GM21619 (cell line): ENCODE results near the gene NR2C2AP.
"Not testable (repeated sequence)": the region's sequence is repeated elsewhere in the genome, so short reads cannot be mapped to it uniquely, and the experiment has no call there.

Source experiments
- ATAC-seq: cut with Tn5 transposase; IDR thresholded peaks from one replicate; pipeline ENCODE4 v1.9.1; 2021; ENCODE audit not compliant: unreplicated experiment

NR2C2AP gene

DNA sequence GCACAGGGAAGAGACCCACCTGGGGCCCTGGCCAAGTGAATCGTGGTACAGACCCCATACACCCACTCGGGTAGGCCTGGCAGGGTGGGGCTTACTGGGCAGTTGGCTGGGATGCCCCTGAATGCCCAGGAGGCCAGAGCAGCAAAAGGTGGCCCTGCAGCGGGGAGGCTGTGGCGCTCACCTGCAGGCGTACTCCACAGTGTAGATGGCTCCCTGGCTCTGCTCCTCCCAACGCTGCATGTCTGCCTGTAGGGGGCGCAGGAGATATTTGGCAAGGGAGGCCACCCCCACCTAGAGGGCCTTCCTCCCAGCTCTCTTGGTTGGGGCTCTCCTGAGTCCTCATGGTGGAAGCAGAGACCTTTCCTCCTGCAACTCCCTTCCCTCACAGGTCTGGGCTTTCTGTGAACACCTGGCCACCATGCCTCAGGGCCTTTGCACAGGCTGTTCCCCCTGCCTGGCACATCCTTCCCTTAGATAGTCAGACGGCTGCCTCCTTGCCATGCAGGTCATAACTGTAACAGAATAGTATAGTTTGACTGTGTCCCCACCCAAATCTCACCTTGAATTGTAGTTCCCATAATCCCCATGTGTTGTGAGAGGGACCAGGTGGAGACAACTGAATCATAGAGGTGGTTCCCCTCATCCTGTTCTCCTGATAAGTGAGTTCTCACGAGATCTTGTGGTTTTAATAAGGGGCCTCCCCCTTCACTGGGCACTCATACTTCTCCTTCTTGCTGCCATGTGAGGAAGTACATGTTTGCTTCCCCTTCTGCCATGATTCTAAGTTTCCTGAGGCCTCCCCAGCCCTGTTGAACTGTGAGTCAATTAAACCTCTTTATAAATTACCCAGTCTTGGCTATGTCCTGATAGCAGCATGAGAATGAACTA lies 17.1 kb downstream of the NR2C2AP start:
- no peak for ATAC-seq

DNA sequence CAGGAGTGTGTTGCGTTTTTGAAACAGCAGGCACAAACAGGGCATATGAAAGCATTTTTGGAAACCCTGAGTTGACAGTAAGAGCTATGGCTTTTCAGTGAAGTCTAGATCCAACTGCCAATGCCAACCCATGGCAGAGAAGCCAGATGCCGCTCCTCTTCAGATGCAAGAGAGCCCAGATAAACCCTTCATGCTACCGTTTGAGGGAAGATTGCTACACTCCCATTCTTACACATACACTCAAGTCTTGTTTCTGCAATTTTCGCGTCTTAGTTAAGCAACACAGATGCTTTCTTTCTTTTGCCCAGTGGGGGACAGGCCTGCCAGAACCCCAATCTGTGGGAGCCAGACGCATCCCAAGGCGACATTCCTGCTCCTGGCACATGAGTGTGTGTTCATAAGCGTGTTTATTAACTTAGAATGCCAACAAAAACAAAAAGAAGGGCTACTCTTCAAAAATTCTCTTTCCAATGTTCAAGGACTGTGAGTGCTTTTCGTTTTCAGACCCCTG lies 21.7 kb downstream of the NR2C2AP start:
- ATAC-seq = no peak

DNA sequence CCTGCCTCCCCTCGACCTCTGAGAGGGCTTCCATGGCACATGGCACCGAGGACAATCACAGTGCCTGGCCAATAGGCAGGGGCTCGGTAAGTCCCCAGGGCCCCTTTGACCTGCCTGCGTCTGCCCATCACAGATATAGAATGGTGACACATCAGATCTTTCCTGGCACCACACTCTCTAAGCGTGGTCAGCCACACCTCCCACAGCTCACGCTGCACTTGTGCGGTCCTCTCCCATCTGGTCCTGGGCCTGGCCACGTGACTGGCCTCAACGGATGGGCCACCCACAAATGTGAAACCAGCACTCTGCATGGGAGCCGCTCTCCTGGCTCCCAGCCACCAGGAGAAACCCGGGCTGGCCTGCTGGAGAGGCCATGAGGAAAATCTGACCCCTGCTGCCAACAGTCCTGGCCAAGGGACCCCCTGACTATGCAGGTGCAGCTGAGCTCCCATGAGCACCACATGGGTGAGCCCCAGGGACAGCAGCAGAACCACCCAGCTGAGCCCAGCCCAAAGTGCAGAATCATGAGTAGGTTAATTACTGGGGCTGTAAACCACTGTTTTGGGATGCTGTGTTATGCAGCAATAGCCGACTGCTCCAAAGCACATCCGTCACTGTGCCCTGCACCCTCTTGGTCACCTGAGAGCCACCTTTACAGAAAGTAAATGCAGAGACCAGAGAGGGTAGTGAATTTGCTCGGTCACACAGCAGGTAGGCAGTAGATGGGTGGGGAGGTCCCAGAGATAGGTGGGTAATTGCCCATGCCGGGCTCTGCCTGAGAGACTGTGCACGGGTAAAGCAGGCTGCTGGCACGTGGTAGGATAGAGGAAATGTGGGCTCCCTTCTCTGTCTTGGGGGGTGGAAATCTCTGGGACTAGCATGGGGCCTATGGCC lies 23.4 kb downstream of the NR2C2AP start:
- ATAC-seq = no peak

DNA sequence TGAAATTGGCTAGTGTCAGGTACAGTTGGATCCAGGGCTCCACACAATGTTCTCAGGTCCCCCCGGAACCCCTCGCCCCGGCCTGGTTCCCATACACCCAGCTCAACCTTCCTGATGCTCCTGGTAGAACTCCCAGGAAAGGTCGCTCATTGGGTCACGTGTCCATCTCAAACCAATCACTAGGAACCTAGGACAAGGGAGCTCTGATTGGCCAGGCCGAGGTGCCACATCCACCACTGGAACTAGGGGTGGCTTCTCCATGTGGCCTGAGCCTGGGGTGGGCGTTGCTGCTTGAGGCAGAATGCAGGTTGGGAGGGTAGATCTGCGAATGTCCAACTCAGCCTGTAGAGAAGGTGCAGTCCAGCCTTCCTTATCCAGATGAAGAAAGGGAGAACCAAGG lies 26.3 kb downstream of the NR2C2AP start:
- no peak for ATAC-seq

DNA sequence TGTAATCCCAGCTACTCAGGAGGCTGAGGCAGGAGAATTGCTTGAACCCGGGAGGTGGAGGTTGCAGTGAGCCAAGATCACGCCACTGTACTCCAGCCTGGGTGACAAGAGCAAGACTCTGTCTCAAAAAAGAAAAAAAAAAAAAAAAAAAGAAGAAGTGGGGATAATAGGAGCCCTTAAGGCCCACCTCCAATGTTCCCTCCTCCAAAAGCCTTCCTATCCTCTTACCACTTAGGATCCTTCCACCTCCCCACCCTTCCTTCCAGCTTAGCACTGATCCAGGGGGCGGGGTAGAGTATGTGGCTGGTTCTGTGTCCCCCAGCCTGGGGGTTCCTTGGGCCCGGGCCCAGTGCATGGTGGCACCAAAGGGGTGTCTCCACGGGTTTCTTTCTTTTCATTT lies 30.0 kb downstream of the NR2C2AP start:
- ATAC-seq = not testable (repeated sequence)

DNA sequence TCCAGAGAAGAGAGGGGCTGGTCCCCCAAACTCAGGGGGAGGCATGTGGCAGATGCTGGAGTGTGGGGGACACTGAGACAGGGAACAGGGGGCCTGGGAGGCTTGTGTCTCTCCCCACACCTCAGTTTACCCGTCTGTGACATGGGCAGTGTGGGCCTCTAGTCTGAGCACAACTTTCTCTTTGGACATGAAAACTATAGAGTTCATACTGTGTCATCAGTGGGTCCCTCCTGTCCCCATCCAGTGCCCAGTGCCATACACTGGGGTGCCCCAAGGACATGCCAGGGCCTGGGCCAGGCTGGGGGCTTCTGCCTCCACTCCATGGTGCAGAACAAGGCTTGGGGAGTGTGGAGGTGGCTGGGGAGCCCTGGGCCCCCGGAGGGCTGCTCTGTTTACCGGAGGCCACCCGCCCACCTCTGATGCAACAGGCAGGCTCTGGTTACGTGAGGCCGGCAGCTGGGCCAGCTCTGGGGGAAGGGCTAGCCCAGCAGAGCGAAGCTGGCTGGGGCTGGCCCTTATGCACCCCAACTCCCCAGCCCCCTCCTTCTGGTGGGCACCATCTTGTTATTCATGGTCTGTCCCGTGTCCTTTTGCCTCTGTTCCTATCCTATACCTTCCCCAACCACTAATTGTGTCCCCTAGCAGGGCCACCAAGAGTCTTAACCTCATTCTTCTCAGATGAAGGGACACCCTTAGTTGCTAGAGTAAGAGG lies 31.2 kb downstream of the NR2C2AP start:
- ATAC-seq = no peak

DNA sequence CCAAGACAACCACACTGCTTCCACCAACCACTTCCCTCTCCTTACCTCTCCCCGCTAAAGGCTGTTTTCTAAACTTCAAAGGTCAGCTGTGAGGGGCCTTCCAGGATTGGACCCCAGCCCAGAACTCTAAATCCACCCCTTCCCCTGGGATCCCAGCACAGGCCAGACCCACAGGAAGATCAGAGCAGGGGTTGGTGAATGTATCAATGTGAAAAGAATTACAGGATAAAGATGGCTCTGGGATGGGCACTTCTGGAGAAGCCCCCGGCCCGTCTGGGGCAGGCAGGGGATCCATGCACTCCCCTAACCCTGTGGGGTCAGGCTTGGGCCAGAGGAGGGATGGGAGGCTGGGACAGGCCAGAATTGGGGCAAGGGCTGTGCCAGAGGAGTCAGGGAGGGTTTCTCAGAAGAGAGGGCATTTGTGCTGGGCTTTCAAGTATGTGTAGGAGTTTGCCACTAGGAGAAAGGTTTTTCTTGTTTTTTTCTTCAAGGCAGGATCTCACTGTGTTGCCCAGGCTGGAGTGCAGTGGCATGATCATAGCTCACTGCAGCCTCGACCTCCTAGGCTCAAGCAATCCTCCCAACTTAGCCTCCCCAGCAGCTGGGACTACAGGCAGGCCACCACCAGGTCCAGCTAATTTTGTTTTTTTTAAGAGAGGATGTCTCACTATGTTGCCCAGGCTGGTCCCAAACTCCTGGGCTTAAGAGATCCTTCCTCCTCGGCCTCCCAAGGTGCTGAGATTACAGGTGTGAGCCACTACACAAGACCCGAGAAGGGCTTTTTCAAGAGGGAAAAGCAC lies 32.1 kb downstream of the NR2C2AP start:
- no peak for ATAC-seq

DNA sequence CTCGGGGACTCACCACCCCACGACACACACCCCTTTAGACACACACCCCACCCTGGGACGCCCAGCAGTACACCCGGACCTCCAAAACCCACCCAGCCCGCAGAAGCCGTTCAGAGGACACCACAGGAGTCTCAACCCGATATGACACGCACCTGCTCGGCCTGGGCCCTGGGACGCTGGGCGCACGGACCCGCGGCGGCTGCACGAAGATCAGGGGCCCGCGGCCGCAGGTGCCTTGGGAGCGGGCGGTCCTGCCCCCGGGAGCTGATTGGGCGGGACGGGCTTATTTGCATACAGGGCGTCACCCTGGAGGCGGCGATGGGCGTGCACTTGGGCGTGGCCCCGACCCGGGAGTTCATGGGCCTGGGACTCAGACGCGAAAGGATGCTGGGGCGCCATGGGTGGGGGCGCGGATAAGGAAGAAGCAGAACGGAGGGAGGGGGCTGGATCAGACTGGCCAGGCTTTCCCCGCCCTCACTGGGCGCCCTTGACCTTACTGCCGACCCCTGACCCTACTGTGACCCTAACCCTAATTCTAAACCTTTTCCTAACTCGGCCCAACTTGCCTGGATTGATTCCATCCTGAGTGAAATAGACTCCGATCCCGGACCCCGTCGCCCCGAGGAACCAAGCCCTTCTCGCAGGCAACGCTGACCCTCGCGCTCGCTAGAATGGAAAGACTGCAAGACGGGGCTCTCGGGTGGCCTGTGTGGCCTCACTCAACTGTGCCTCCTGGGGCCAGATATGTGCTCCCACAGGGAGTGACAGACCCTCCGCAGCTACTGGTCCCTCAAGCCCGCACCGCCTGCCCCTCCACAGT lies 33.0 kb downstream of the NR2C2AP start, which contains the start of gene MEF2B:
MEF2B (minus strand) TSS at position 211 of the 820 bp plus-strand sequence. CDS start 19,528 bp downstream, outside the sequence.
- ATAC-seq = peak; percentile 78

DNA sequence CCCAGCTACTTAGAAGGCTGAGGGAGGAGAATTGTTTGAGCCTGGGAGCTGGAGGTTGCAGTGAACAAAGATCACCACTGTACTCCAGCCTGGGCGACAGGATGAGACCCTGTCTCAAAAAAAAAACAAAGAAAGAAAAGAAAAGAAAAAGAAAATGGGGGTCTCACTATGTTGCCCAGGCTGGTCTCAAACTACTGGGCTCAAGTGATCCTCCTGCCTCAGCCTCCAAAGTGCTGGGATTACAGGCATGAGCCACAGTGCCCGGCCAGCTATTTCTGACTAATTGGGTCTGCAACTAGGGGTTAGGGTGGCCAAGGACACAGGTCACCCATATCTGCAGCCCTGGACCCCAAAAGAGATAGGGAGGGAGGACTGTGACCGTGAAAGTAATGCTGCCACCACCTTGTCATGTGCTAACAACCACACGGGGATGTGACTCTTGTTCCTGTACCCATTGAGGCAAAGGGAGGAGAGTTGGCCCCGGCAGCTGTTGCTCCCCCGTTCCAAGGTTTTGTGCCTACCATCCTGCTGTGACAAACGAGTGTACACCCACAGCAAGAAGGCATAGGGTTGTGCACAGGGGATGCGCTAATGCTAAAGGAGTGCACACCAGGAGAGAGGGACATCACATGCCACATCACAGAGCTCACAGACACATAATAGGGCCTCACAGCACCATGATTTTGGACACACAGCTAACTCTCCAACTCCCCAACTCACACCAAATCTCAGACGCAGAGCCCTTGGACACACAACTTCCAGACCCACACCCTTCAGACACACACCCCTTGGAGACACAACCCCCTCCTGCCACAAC lies 33.8 kb downstream of the NR2C2AP start:
- no peak for ATAC-seq

DNA sequence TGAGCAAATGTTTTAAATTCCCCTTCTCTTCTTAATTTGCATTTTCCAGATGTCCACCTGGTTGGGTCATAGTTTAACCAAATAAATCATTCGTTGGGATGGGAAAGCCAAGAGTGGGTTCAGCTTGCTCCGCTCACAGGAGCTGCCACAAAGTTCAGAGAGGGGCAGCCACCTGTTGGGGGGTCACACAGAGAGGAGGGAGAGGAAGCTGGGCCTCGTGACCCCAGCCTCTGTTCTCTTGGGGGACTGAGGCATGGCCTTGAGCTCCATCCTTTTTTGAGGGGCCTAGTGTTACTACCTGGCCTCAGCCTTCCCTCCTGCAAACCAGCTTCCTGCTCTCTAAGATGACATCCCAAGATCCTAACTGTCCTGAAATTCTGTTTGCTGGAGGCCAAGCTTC lies 35.6 kb downstream of the NR2C2AP start:
- ATAC-seq = no peak

DNA sequence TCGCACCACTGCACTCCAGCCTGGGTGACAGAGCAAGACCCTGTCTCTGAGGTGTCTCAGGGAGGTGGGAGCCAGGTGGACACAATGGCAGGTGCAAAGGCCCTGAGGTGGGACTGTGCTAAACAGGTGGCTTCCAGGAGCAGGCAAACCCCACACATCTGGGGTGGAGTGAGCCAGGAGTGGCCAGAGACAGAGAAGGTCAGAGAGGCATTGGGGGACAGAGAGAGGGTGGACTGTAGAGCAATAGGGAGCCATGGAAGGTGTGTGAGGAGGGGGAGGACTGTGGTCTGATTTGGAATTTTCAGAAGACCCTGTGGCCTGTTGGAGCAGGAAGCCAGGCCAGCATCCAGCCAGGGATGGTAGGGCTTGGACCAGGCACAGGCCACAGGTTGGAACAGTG lies 37.8 kb downstream of the NR2C2AP start:
- ATAC-seq = no peak

DNA sequence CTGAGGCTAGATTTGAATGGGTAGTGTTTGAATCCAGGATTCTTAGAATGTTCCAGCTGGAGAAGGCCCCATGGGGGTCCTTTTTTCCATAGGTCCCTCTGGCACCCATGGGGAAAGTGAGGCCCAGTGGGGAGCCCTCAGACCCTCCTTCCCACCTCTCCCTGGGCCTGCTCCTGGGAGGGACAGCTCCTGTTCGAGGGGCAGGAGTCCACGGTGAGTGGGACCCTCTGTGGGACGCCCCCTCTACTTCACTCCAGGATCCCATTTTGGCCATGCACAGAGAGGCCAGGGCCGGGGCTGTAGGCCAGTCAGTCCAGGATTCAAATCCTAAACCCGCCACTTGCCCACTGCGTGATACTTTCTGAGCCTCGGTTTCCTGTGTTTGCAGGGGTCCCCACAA lies 40.7 kb downstream of the NR2C2AP start:
- ATAC-seq = no peak

DNA sequence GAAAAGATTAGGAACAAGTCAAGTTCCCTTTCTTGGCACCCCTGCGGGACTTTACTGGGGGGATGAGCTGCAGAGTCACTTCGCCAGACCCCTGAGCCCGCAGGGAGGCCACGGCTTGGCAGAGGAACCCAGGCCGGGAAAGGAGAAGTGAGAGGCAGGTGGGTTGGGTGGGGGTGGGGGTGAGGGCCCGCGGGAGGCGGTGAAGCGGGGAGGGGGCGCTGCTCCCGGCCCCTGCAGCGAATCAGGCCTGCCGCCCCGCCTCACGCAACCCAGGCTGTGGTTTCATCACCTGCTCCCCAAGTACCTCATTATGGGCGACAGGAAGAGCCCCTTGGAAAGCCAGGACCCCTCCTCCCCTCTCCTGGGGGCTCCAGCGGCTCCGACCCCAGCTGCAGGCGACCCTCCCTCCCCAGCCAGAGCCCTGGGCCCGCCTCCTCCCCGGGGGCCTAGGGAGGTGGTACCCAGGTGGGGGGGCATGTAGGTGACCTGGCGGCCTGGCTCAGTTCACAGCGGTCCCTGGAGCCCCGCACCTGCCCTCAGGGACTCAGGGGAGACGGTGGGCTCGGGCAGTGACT lies 42.7 kb downstream of the NR2C2AP start:
- no peak for ATAC-seq

DNA sequence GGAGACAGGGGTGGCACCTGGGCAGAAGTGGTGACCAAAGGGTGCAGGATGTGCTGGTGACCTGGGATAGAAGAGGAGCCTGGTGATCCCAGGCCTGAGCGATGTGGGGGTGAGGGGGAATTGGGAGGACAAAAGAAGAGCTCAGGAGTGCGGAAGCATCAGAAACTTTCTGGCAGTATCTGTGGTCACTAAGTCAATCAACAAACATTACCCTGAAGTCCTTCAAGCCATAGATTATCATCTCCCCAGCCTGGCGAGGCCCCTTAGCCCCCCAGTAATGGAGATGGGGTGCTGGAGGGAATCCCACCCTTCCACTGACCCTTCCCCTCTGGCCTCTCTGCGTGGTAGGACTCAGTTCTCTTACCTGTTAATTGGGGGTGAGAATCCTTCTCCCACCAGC lies 43.7 kb downstream of the NR2C2AP start:
- no peak for ATAC-seq

DNA sequence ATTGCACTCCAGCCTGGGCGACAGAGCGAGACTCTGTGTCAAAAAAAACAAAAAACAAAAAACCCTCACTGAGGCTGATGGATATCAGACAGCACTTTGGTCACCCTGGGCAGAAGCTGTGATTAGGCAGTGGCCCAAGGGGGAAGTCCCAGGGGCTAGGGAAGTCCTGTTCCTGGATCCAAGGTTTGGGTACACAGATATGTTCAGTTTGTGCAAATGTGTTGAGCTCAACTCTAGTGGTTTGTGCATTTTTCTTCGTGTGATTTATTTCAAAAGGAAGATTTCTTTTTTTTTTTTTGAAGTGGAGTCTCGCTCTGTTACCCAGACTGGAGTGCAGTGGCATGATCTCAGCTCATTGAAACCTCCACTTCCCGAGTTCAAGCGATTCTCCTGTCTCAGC lies 45.4 kb downstream of the NR2C2AP start:
- no peak for ATAC-seq

DNA sequence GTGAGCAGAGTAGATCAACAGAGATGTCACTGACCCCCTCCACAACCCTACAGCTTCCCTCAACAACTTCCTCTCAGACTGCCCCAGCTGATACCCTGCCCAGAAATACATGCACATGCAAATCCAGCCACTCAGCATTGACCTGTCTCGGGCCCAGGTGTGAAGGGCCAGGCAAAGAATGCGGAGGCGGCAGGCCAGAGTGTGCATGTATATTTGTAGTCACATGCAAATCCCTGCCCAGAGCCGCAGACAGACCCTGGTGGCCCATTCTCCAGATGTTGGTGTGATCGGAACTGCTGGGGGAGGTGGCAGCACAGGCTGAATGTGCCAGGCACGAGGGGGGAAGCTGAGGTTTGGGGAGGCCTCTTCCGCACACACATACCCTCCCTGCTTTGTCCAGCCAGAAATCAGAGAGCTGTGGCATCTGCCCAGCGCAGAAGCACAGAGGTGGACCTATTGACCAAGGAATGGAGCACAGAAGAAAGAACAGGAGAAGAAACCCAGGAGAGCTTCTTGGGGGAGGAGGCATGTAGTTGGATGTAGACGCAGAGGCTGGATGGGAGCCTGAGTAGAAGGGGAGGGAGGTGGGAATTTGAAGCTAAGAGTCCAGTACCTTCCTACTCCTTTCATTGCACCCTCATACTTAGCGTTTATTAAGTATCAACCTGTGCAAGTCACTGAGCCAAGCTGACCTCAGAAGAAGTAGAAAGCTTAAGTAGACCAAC lies 47.6 kb downstream of the NR2C2AP start:
- peak; percentile 58 for ATAC-seq

DNA sequence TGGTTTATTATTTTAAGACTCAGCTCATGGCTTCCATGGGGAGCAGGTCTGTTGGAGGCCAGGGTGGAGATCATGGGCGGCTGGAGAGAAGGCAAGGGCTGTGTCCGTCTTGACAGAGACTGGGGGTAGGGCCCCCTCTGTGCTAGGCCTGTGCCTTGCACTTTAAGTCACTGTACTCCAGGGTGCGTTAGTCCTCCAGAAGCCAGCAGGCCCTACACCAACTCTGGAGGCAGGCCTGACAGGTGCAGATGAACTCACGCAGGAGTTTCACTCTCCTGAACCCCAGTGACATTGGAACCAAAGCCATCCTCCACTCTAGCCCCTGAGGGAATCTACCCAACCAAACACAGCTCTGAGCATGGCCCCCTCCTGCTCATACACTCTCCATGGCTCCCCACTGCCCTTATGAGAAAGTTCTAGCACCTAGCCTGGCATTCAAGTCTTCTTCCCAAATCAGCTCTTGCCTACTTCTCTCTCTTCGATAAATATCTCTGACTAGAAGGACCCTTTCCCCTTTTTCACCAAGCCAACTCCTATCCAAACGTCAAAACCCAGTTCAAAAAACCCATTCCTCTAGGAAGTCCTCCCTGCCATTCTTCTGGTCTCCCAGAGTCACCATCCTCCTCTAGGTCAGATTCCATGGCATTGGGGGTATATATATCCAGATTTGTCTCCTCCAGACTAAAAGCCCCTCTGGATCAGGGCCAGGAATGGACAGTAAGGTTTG lies 48.3 kb downstream of the NR2C2AP start:
- ATAC-seq = no peak
